ENCODE results near the gene CERT1. TPM values are rescaled to one million over a fixed set of nuclear protein-coding genes. Genes with fewer than 3 reads are reported as not detected.

CERT1 gene
- total and polyA plus RNA-seq, 9 of the 15 experiments (the other 6 are each of a cell fraction or from before 2014, with no cell fraction given), result 3.4 to 24.7 (median 9.8) TPM

GRCh38 chr5:75511435-75512382, at the start of gene CERT1, which contains the start of gene POLK (continued):
- TF ChIP-seq ZNF12 (CRISPR knock-in tag; IDR thresholded peaks at IDR 0.05) (no peak), BCOR (IDR thresholded peaks at IDR 0.05) (no peak; the same call in 1 of the 2 replicates), NCOA1 (IDR thresholded peaks at IDR 0.05; ENCODE audit: low read depth) (no peak), ZNF586 (CRISPR knock-in tag; conservative IDR thresholded peaks at IDR 0.05) (no peak), RBM22 (IDR thresholded peaks at IDR 0.05; ENCODE audit: low read depth, low read length, poor library complexity, severe bottlenecking) (no peak), MCM7 (IDR thresholded peaks at IDR 0.05) (no peak), ELK3 (CRISPR knock-in tag; IDR thresholded peaks at IDR 0.05) (no peak), CTCFL (IDR thresholded peaks at IDR 0.05; ENCODE audit: borderline replicate concordance, insufficient read depth, low read depth, low read length, poor library complexity, severe bottlenecking) (no peak), KLF1 (tag; IDR thresholded peaks at IDR 0.05) (peak; percentile 99), L3MBTL2 (IDR thresholded peaks at IDR 0.05) (peak; percentile 52), RBFOX2 (IDR thresholded peaks at IDR 0.05; ENCODE audit: low read depth, low read length) (peak; percentile 84), BCL6 (CRISPR knock-in tag; IDR thresholded peaks at IDR 0.05) (no peak), CBX2 (IDR thresholded peaks at IDR 0.05; ENCODE audit: insufficient read depth, low read length, poor library complexity, severe bottlenecking) (no peak), RBM15 (IDR thresholded peaks at IDR 0.05; ENCODE audit: insufficient read depth, low read length) (no peak), KAT8 (IDR thresholded peaks at IDR 0.05; ENCODE audit: low read depth) (no peak), RUNX1 (IDR thresholded peaks at IDR 0.05; ENCODE audit: low read depth) (no peak), SAFB2 (IDR thresholded peaks at IDR 0.05; ENCODE audit: borderline replicate concordance, low read depth, low read length, severe bottlenecking) (no peak), ZNF778 (CRISPR knock-in tag; IDR thresholded peaks at IDR 0.05) (no peak), CEBPB (tag; IDR thresholded peaks at IDR 0.05) (no peak), ARHGAP35 (IDR thresholded peaks at IDR 0.05; ENCODE audit: partially characterized antibody) (no peak), SIN3A (IDR thresholded peaks at IDR 0.05; ENCODE audit: borderline replicate concordance in 2 of 2, control insufficient read depth in 1 of 2, low read depth in 2 of 2, low read length in 2 of 2) (peak; percentile 19 to 27; a peak in 1 of 4 replicates), HDAC1 (IDR thresholded peaks at IDR 0.05) (peak in 1 of 2 experiments; percentile 25; a peak in 1 of 4 replicates), TAF15 (IDR thresholded peaks at IDR 0.05; ENCODE audit: low read depth, low read length) (no peak), ARID3B (CRISPR knock-in tag; IDR thresholded peaks at IDR 0.05; ENCODE audit: borderline replicate concordance) (0 out of 2 replicates have a peak, but pooled peaks have one; percentile 40)
